IMR-90 (cell line): ENCODE data around the gene PANX1. TPM values are rescaled to one million over a fixed set of nuclear protein-coding genes. Genes with fewer than 3 reads are reported as not detected.
A peak's percentile ranks its signal among the peaks of the same experiment; 100 is the strongest.

Experiments used
- ATAC-seq: fragments of 200-7000 bp; cut with Tn5 transposase; 2 replicates; pipeline ENCODE4 v1.9.1; 2020; ENCODE audit warnings: low read depth, mild to moderate bottlenecking, moderate library complexity
- BruUV-seq: library from RNA; stranded (reverse); fragments of 400-500 nt; replicated peaks from 2 replicates; lab custom pipeline; 2021; lab: Mats Ljungman, UMichigan
- CTCF ChIA-PET: fragments of 300-600 bp; formaldehyde crosslinking; extraction: SDS; loops from one replicate; lab custom pipeline; 2021; ENCODE audit warnings: antibody characterized with exemption; lab: Yijun Ruan, JAX
- POLR2A ChIA-PET: fragments of 300-600 bp; sonication (Branson Sonifier 250); formaldehyde crosslinking; loops from one replicate; lab custom pipeline; 2022; ENCODE audit warnings: antibody characterized with exemption; ENCODE audit not compliant: unreplicated experiment; lab: Charles Lee
- DNase-seq: peaks from one replicate; pipeline ENCODE4 v3.0.0; 2013
- H2AFZ ChIP-seq: replicated peaks from 2 replicates; pipeline ENCODE3; 2013; ENCODE audit warnings: low read length, mild to moderate bottlenecking; ENCODE audit not compliant: poor library complexity
- H2AK5ac ChIP-seq: 2 replicates; pipeline ENCODE4 v1.6.1; 2013; ENCODE audit warnings: low read depth, low read length, inconsistent platforms
- H2AK9ac ChIP-seq: replicated peaks from 2 replicates; pipeline ENCODE3; 2013; ENCODE audit warnings: mild to moderate bottlenecking, low read depth, low read length, moderate library complexity; ENCODE audit not compliant: poor library complexity
- H2BK120ac ChIP-seq: 2 replicates; pipeline ENCODE4 v1.6.1; 2013; ENCODE audit warnings: low read depth, low read length, inconsistent platforms
- H2BK15ac ChIP-seq: 3 replicates; pipeline ENCODE4 v1.6.1; 2013; ENCODE audit warnings: low read depth, low read length, inconsistent platforms
- H2BK20ac ChIP-seq: 2 replicates; pipeline ENCODE4 v1.6.1; 2013; ENCODE audit warnings: low read depth, mild to moderate bottlenecking, inconsistent platforms, low read length, moderate library complexity
- H2BK5ac ChIP-seq: 2 replicates; pipeline ENCODE4 v1.6.1; 2013; ENCODE audit warnings: mild to moderate bottlenecking, low read depth, low read length, inconsistent platforms; ENCODE audit not compliant: poor library complexity, severe bottlenecking
- H3K14ac ChIP-seq: replicated peaks from 2 replicates; pipeline ENCODE4 v1.6.1; 2013; ENCODE audit warnings: low read depth, low read length, inconsistent platforms
- H3K18ac ChIP-seq: 2 replicates; pipeline ENCODE4 v1.6.1; 2013; ENCODE audit warnings: low read depth, low read length, control low read depth
- H3K23ac ChIP-seq: 2 replicates; pipeline ENCODE4 v1.6.1; 2013; ENCODE audit warnings: low read depth, low read length, inconsistent platforms
- H3K27ac ChIP-seq: 2 replicates; pipeline ENCODE4 v1.5.1; 2013; ENCODE audit warnings: mild to moderate bottlenecking, control low read depth, low read length; ENCODE audit not compliant: insufficient read depth
- H3K27me3 ChIP-seq: 2 replicates; pipeline ENCODE4 v1.6.1; 2013; ENCODE audit warnings: low read length; ENCODE audit not compliant: control insufficient read depth, insufficient read depth
- H3K36me3 ChIP-seq: 2 replicates; pipeline ENCODE4 v1.6.1; 2013; ENCODE audit warnings: low read length, mixed read lengths; ENCODE audit not compliant: control insufficient read depth, insufficient read depth
- H3K4ac ChIP-seq: 2 replicates; pipeline ENCODE4 v1.6.1; 2013; ENCODE audit warnings: low read depth, low read length, inconsistent platforms
- H3K4me1 ChIP-seq: 2 replicates; pipeline ENCODE4 v1.6.1; 2013; ENCODE audit warnings: low read length, mixed read lengths; ENCODE audit not compliant: control insufficient read depth, insufficient read depth
- H3K4me2 ChIP-seq: 2 replicates; pipeline ENCODE4 v1.6.1; 2013; ENCODE audit warnings: low read depth, mild to moderate bottlenecking, control low read depth, low read length, moderate library complexity
- H3K4me3 ChIP-seq: 2 replicates; pipeline ENCODE4 v1.5.1; 2013; ENCODE audit warnings: low read depth, mild to moderate bottlenecking, control low read depth, low read length, moderate library complexity; ENCODE audit not compliant: insufficient read depth
- H3K56ac ChIP-seq: 2 replicates; pipeline ENCODE4 v1.6.1; 2013; ENCODE audit warnings: low read length, inconsistent platforms; ENCODE audit not compliant: insufficient read depth; ENCODE audit errors: extremely low read depth
- H3K79me1 ChIP-seq, 2 experiments: 2 replicates each; pipeline ENCODE4 v1.6.1; 2013; ENCODE audit warnings: low read length in 2 of 2, inconsistent platforms in 1 of 2, low read depth in 1 of 2
- H3K9ac ChIP-seq: 2 replicates; pipeline ENCODE4 v1.6.1; 2013; ENCODE audit warnings: low read depth, low read length, control low read depth
- H3K9me1 ChIP-seq: 2 replicates; pipeline ENCODE4 v1.6.1; 2013; ENCODE audit warnings: low read length, inconsistent platforms; ENCODE audit not compliant: insufficient read depth
- H3K9me3 ChIP-seq: 2 replicates; pipeline ENCODE4 v1.6.1; 2013; ENCODE audit warnings: low read length; ENCODE audit not compliant: control insufficient read depth, insufficient read depth
- H4K20me1 ChIP-seq: 2 replicates; pipeline ENCODE4 v1.6.1; 2013; ENCODE audit warnings: low read length, inconsistent platforms; ENCODE audit not compliant: insufficient read depth
- H4K5ac ChIP-seq: 2 replicates; pipeline ENCODE4 v1.6.1; 2013; ENCODE audit warnings: mild to moderate bottlenecking, low read depth, low read length, control low read depth
- H4K8ac ChIP-seq, 2 experiments: 2 replicates each; pipeline ENCODE4 v1.6.1; 2013; ENCODE audit warnings: low read depth in 2 of 2, low read length in 2 of 2, control low read depth in 1 of 2, inconsistent platforms in 1 of 2
- H4K91ac ChIP-seq: 2 replicates; pipeline ENCODE4 v1.6.1; 2013; ENCODE audit warnings: low read depth, low read length, inconsistent platforms; ENCODE audit not compliant: insufficient read depth
- CEBPB ChIP-seq: IDR thresholded peaks from 2 replicates; pipeline ENCODE4 v1.6.1; 2012; ENCODE audit warnings: low read depth, low read length, improper control_type of control experiment
- CTCF ChIP-seq: conservative IDR thresholded peaks from 2 replicates; pipeline ENCODE4 v1.5.1; 2012; ENCODE audit warnings: mild to moderate bottlenecking, low read depth, low read length, improper control_type of control experiment
- ELK1 ChIP-seq: fragments of 150-350 bp; IDR thresholded peaks from 2 replicates; pipeline ENCODE4 v1.6.1; 2016; ENCODE audit warnings: low read depth, mild to moderate bottlenecking, low read length, moderate library complexity, borderline replicate concordance
- FOS ChIP-seq: fragments of 150-350 bp; IDR thresholded peaks from 2 replicates; pipeline ENCODE4 v1.6.1; 2016; ENCODE audit warnings: low read depth, low read length
- MAFK ChIP-seq: IDR thresholded peaks from 2 replicates; pipeline ENCODE4 v1.6.1; 2012; ENCODE audit warnings: low read depth, low read length, improper control_type of control experiment
- MAZ ChIP-seq: IDR thresholded peaks from 2 replicates; pipeline ENCODE4 v1.6.1; 2012; ENCODE audit warnings: low read depth, mild to moderate bottlenecking, low read length, improper control_type of control experiment, moderate library complexity, borderline replicate concordance
- NFE2L2 ChIP-seq: fragments of 150-350 bp; IDR thresholded peaks from 2 replicates; pipeline ENCODE4 v1.6.1; 2016; ENCODE audit warnings: low read depth, mild to moderate bottlenecking, low read length
- POLR2A ChIP-seq: IDR thresholded peaks from 2 replicates; pipeline ENCODE4 v1.6.1; 2012; ENCODE audit warnings: mild to moderate bottlenecking, low read depth, low read length
- RAD21 ChIP-seq: IDR thresholded peaks from 2 replicates; pipeline ENCODE4 v1.6.1; 2012; ENCODE audit warnings: low read length, improper control_type of control experiment
- RCOR1 ChIP-seq: IDR thresholded peaks from 2 replicates; pipeline ENCODE4 v1.6.1; 2012; ENCODE audit warnings: mild to moderate bottlenecking, low read length, improper control_type of control experiment; ENCODE audit not compliant: insufficient replicate concordance
- RFX5 ChIP-seq: IDR thresholded peaks from 2 replicates; pipeline ENCODE4 v1.8.0; 2012; ENCODE audit warnings: low read depth, mild to moderate bottlenecking, low read length, moderate library complexity
- SMC3 ChIP-seq: fragments of 150-350 bp; IDR thresholded peaks from 2 replicates; pipeline ENCODE4 v1.6.1; 2016; ENCODE audit warnings: low read depth, mild to moderate bottlenecking, antibody characterized with exemption, low read length, moderate library complexity
- USF2 ChIP-seq: fragments of 150-350 bp; IDR thresholded peaks from 2 replicates; pipeline ENCODE4 v1.6.1; 2017; ENCODE audit warnings: mild to moderate bottlenecking, antibody characterized with exemption, low read length, low read depth
- WGBS, 2 experiments: methylation state at CpG; one replicate each; pipeline versions ENCODE4 v1.1.5 to v1.1.7; 2013; ENCODE audit warnings: missing lambda C conversion rate in 2 of 2; ENCODE audit not compliant: insufficient read length in 1 of 2; ENCODE audit errors: extremely low coverage in 2 of 2; 5-methylcytosine and 5-hydroxymethylcytosine counted together
- dilution Hi-C: fragments of 300-500 bp; cut with HindIII; formaldehyde crosslinking; loops from one replicate; pipeline ENCODE4 v1.14.3; 2018; ENCODE audit warnings: low sequenced_read_pairs; ENCODE audit not compliant: unreplicated experiment
- in situ Hi-C: fragments of 300-500 bp; cut with MboI; formaldehyde crosslinking; loops from 3 replicates; pipeline ENCODE4 v1.14.3; 2019; ENCODE audit warnings: low sequenced_read_pairs, inconsistent platforms, mixed read lengths
- intact Hi-C: fragments of 100-400 bp; cut with micrococcal nuclease; formaldehyde crosslinking; loops from 2 replicates; pipeline ENCODE4 v1.10.0; 2022
- polyA plus RNA-seq, 3 experiments: library from polyadenylated mRNA; depleted of rRNA; stranded (reverse); fragments of >200 nt; gene quantifications; 2 replicates each; pipeline ENCODE4 v1.2.3, GENCODE V29; 2012; ENCODE audit warnings: low replicate concordance in 1 of 3
- total RNA-seq: library from RNA; depleted of rRNA; stranded (reverse); fragments of >200 nt; gene quantifications from 2 replicates; pipeline ENCODE4 v1.2.3, GENCODE V29; 2012

PANX1 gene
- total and polyA plus RNA-seq, 2 of the 4 experiments (the other 2 are of a cell fraction) = 29.8 to 70.8 TPM

- H3K4me1 ChIP-seq = peaks cover 25% of the 10 kb centered on the region
- POLR2A ChIA-PET = no interaction called here
- peak overlapping the region; percentile 35; the same call in 2 of the 3 replicates for H2BK15ac ChIP-seq
- peak overlapping the region; percentile 58; the same call in 1 of the 2 replicates for H2BK120ac ChIP-seq
- peak overlapping the region; percentile 63 for H2BK20ac ChIP-seq
- peak overlapping the region; percentile 44; the same call in 1 of the 2 replicates for H4K5ac ChIP-seq
- intact Hi-C loops (no loop called here), dilution Hi-C loops (no loop called here), in situ Hi-C loops (loop anchor here (25.0 kb wide), 3 partner anchors 620 to 1130 kb away; partner anchors contain the start of gene AMOTL1)
- 100% methylated on average over 1 of the region's 7 CpGs; no CpG with 5 or more reads in 1 of the 2 experiments for WGBS, 2 experiments
- H3K4me3 ChIP-seq = no peak overlapping the region
- peaks cover 50% of the 10 kb centered on the region for H4K20me1 ChIP-seq
- no peak overlapping the region for H3K27ac ChIP-seq
- no peak overlapping the region for H2BK5ac ChIP-seq
- H2AK5ac ChIP-seq = peak overlapping the region; percentile 81
- H3K9me1 ChIP-seq = peaks cover 30% of the 10 kb centered on the region
- H3K9me3 ChIP-seq = no peaks in the 10 kb centered on the region
- peak overlapping the region; percentile 80 for H3K14ac ChIP-seq
- H4K8ac ChIP-seq = peak overlapping the region in 1 of 2 experiments; percentile 31; a peak in 2 of 4 replicates
- peak overlapping the region; percentile 58 for H3K4ac ChIP-seq
- H3K36me3 ChIP-seq = no peaks in the 10 kb centered on the region
- H3K18ac ChIP-seq = peak overlapping the region; percentile 70
- no peak overlapping the region for H3K56ac ChIP-seq
- peak overlapping the region; percentile 6; the same call in 1 of the 2 replicates for H3K4me2 ChIP-seq
- no peaks in the 10 kb centered on the region for H3K27me3 ChIP-seq
- ATAC-seq (no peak; the same call in 1 of the 2 replicates), DNase-seq (no peak)
- peak overlapping the region; percentile 39 for H2AK9ac ChIP-seq
- peak overlapping the region; percentile 19 for H4K91ac ChIP-seq
- peaks cover 38 to 77% of the 10 kb centered on the region in 2 experiments for H3K79me1 ChIP-seq
- BruUV-seq = no TSS peak
- H2AFZ ChIP-seq = no peak overlapping the region
- peak overlapping the region; percentile 62 for H3K23ac ChIP-seq
- CTCF ChIA-PET = interaction anchor here (0.6 kb wide), 1 partner anchor 1991 kb away, joined by 3 read pairs; no protein-coding TSS in a partner anchor
- no peak overlapping the region; the same call in 1 of the 2 replicates for H3K9ac ChIP-seq
- TF ChIP-seq RFX5 (no peak), RAD21 (no peak), ELK1 (no peak), RCOR1 (no peak), MAZ (no peak), CTCF (no peak), CEBPB (no peak), POLR2A (no peak), SMC3 (no peak), USF2 (no peak), NFE2L2 (no peak), MAFK (no peak), FOS (no peak)
These were observed 14.0 kb downstream of the PANX1 start for GRCh38 chr11:94142308-94143281.
